T-cell (primary cell): ENCODE data around the gene TDRD7. TPM values are rescaled to one million over a fixed set of nuclear protein-coding genes. Genes with fewer than 3 reads are reported as not detected.

Experiments used
- ATAC-seq, 4 experiments: fragments of 200-7000 bp in 3 of 4; fragments of 150-1000 bp in 1 of 4; cut with Tn5 transposase; replicated peaks in 1 of 4; 1 replicate in 3 of 4; 2 replicates in 1 of 4; pipeline ENCODE4 v1.10.0; 2021; ENCODE audit warnings: moderate library complexity in 3 of 4, mild to moderate bottlenecking in 2 of 4, moderate number of reproducible peaks in 1 of 4
- CTCF ChIA-PET, 2 donors: fragments of 300-600 bp; sonication (Branson Sonifier 250); formaldehyde crosslinking; loops; one replicate each; lab custom pipeline; 2022; ENCODE audit warnings: antibody characterized with exemption in 2 of 2; lab: Charles Lee
- POLR2A ChIA-PET, 2 donors: fragments of 300-600 bp; sonication (Branson Sonifier 250); formaldehyde crosslinking; loops; one replicate each; lab custom pipeline; 2022; ENCODE audit warnings: antibody characterized with exemption in 2 of 2; lab: Charles Lee
- DNase-seq, 35 experiments: peaks; one replicate each; pipeline versions ENCODE4 v3.0.0 to v3.0.0-alpha.2; 2013 to 2023
- H3K27ac ChIP-seq: one replicate; pipeline ENCODE4 v1.5.1; 2013; ENCODE audit warnings: low read length
- H3K27me3 ChIP-seq, 2 experiments: replicated peaks in 1 of 2; 1 replicate in 1 of 2; 2 replicates in 1 of 2; pipeline versions ENCODE4 v1.6.1 to v1.7.0; 2013; ENCODE audit warnings: low read length in 1 of 2, mixed read lengths in 1 of 2; ENCODE audit not compliant: control insufficient read depth in 2 of 2, insufficient read depth in 2 of 2; ENCODE audit errors: extremely low read depth in 1 of 2
- H3K36me3 ChIP-seq, 2 donors: 1 replicate in 1 of 2; 2 replicates in 1 of 2; pipeline versions ENCODE4 v1.6.1 to v1.7.0; 2013; ENCODE audit warnings: low read length in 1 of 2; ENCODE audit not compliant: control insufficient read depth in 2 of 2, insufficient read depth in 1 of 2; ENCODE audit errors: extremely low read depth in 1 of 2
- H3K4me1 ChIP-seq, 2 experiments: 1 replicate in 1 of 2; 2 replicates in 1 of 2; pipeline versions ENCODE4 v1.6.1 to v1.7.0; 2013; ENCODE audit warnings: low read length in 2 of 2, mixed read lengths in 1 of 2; ENCODE audit not compliant: insufficient read depth in 2 of 2, control insufficient read depth in 1 of 2; ENCODE audit errors: extremely low read depth in 1 of 2
- H3K4me3 ChIP-seq, 2 donors: 1 replicate in 1 of 2; 2 replicates in 1 of 2; pipeline versions ENCODE4 v1.5.1 to v1.7.0; 2013; ENCODE audit warnings: mild to moderate bottlenecking in 2 of 2, low read length in 1 of 2, moderate library complexity in 1 of 2; ENCODE audit not compliant: control insufficient read depth in 1 of 2; ENCODE audit errors: extremely low read depth in 1 of 2
- H3K9me3 ChIP-seq: 2 replicates; pipeline ENCODE4 v1.7.0; 2013
- H3K27ac Mint-ChIP-seq, 2 donors: one replicate each; pipeline ENCODE4 v1.8.0; 2020 to 2021; ENCODE audit warnings: mild to moderate bottlenecking in 2 of 2, mixed read lengths in 2 of 2
- H3K27me3 Mint-ChIP-seq, 2 donors: one replicate each; pipeline ENCODE4 v1.8.0; 2021 to 2022; ENCODE audit warnings: mixed read lengths in 2 of 2
- H3K36me3 Mint-ChIP-seq: one replicate; pipeline ENCODE4 v1.8.0; 2021; ENCODE audit warnings: mixed read lengths
- H3K4me1 Mint-ChIP-seq, 3 donors: one replicate each; pipeline ENCODE4 v1.8.0; 2020 to 2022; ENCODE audit warnings: mixed read lengths in 3 of 3, mild to moderate bottlenecking in 1 of 3
- H3K4me3 Mint-ChIP-seq, 3 donors: one replicate each; pipeline ENCODE4 v1.8.0; 2020 to 2022; ENCODE audit warnings: mild to moderate bottlenecking in 3 of 3, mixed read lengths in 3 of 3, moderate library complexity in 3 of 3
- H3K9me3 Mint-ChIP-seq, 3 donors: one replicate each; pipeline ENCODE4 v1.8.0; 2020 to 2022; ENCODE audit warnings: mixed read lengths in 3 of 3
- WGBS: methylation state at CpG from one replicate; pipeline ENCODE4 v1.1.5; 2013; ENCODE audit warnings: missing lambda C conversion rate; ENCODE audit not compliant: insufficient coverage; 5-methylcytosine and 5-hydroxymethylcytosine counted together
- total RNA-seq, 35 experiments: library from RNA in 6 of 35; stranded (reverse) in 6 of 35; fragments of 120-200 nt in 1 of 35; gene quantifications; one replicate each; pipeline versions ENCODE4 v1.2.1 to v1.2.4 and lab custom pipeline; 2013 to 2026

TDRD7 gene
- total RNA-seq, 5 donors from 2014 or later (not counting 1 experiment from before 2014, with no cell fraction given), result 9.2 to 11.9 (median 10.2) TPM

DNA sequence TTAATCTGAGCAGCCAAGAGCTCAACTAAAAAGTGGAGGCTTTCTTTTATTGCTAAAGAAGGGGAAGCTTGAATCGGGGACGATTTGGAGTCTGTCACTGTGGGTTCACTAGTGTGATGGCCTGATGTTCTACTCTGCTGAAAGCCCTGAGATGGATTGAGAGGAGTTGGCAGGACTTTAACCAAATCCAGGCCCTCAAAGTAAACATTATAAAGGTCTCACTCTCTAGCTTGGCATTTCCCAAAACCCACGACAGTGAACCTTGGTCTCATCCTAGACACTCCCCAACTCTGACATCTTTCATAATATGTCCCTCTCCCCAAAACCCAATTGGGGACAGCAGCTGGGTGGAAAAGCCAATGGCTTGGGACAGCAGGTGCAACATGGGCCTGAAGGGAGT, 122.3 kb downstream of the TDRD7 start:
- H3K4me3 Mint-ChIP-seq, result no peak overlapping the region
- ChIA-PET CTCF (no interaction called here), POLR2A (no interaction called here)

DNA sequence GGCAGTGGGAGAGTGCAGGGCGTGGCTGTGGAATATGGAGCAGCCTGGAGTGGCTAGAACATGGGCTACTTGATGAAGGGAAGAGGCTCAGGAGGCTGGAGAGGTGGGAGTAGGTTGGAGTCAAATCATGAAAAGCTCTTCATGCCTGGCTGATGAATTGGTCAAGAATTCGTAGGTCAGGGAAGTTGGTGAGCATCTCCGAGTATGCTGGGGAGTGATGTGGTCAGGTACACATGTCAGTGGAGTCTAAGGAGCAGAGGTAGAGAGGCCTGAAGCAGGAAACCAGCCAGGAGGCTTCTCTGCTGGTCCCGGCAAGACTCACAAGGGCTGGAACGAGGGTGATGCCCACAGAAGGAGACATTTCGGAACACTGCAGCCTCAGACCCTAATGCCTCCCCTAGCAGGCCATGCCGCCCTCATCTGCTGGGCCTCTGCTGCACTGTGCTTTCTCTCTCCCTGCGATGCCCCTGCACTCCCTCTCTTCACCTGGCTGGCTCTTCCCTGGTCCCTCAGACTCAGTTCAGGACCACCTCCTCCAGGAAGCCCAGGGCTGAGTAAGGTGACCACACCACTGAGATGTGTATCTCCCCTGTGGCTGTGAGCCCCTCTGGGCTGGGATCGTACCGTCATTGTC, 123.2 kb downstream of the TDRD7 start:
- Mint-ChIP-seq H3K4me3 (no peak overlapping the region), H3K27ac (no peak overlapping the region), H3K36me3 (no peaks in the 10 kb centered on the region), H3K27me3 (peaks cover 4 to 13% of the 10 kb centered on the region in 2 donors), H3K4me1 (no peaks in the 10 kb centered on the region), H3K9me3 (no peaks in the 10 kb centered on the region)
- Histone ChIP-seq H3K36me3 (no peaks in the 10 kb centered on the region), H3K4me1 (no peaks in the 10 kb centered on the region), H3K4me3 (no peak overlapping the region), H3K27me3 (peaks cover 2 to 5% of the 10 kb centered on the region in 2 experiments), H3K9me3 (no peaks in the 10 kb centered on the region), H3K27ac (no peak overlapping the region)
- ChIA-PET CTCF (no interaction called here), POLR2A (no interaction called here)
- no peak for ATAC-seq
- 78% methylated on average over 8 of the region's 10 CpGs for WGBS
- DNase-seq, result no peak

More for the DNA sequence above, 122.3 kb downstream of the TDRD7 start:
- Histone ChIP-seq H3K36me3 (no peaks in the 10 kb centered on the region), H3K4me1 (no peaks in the 10 kb centered on the region), H3K27ac (no peak overlapping the region), H3K4me3 (no peak overlapping the region), H3K9me3 (no peaks in the 10 kb centered on the region), H3K27me3 (peaks cover 0 to 3% of the 10 kb centered on the region in 2 experiments)
- DNase-seq (no peak), ATAC-seq (no peak)
- Mint-ChIP-seq H3K9me3 (no peaks in the 10 kb centered on the region), H3K4me1 (no peaks in the 10 kb centered on the region), H3K27ac (no peak overlapping the region), H3K27me3 (peaks cover 4 to 13% of the 10 kb centered on the region in 2 donors), H3K36me3 (no peaks in the 10 kb centered on the region)
- 92% methylated on average over 2 of the region's 3 CpGs for WGBS

DNA sequence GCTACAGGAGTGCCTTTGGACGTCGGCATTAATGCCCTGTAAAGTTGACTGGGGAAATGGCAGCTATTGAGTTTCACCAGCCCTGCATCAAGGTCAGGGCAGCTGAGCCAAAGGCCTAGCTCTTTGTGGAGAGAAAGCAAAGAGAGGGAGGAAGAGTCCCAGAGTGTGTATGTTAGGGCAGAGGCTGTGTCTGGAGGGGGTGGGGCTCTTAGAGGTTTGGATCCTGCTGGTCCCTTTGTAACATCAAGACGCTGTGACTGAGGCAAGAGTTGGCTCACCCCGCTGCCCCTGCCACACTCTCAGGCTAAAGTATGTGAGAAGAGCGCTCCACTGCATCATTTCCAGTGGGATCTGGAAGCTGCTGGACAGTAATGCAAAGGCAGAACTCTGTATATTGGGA, 123.9 kb downstream of the TDRD7 start:
- no peaks in the 10 kb centered on the region for H3K9me3 Mint-ChIP-seq
- no peaks in the 10 kb centered on the region for H3K4me1 ChIP-seq
- POLR2A ChIA-PET, result no interaction called here

DNA sequence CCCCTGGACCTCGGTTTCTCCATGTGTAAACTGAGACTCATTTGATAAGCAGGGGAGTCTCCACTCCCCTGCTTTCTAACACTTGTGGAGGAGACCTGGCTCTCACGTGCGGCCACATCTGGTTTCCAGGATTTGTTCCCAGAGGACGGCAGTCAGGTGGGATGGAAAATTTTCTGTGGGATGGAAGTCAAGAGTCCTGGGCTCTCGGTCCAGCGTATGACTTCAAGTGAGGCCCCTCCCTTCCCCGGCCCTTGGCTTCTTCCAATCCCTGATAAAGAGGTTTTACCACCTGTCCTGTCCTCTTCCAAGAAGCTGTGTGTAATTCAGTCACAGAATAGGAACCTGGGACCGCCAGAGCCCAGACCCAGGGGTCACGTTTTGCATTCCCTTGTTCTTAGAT, 124.6 kb downstream of the TDRD7 start:
- H3K36me3 Mint-ChIP-seq, result no peaks in the 10 kb centered on the region
- Histone ChIP-seq H3K4me1 (no peaks in the 10 kb centered on the region), H3K27ac (no peak overlapping the region), H3K9me3 (no peaks in the 10 kb centered on the region), H3K27me3 (peaks cover 2 to 5% of the 10 kb centered on the region in 2 experiments), H3K36me3 (no peaks in the 10 kb centered on the region), H3K4me3 (no peak overlapping the region)
- CTCF ChIA-PET, result interaction anchor here in 1 of 2 donors (0.7 kb wide), 1 partner anchor 366 kb away, joined by 3 read pairs; no protein-coding TSS in a partner anchor
- DNase-seq (no peak), ATAC-seq (no peak)
- H3K4me1 Mint-ChIP-seq, result no peaks in the 10 kb centered on the region
- POLR2A ChIA-PET, result no interaction called here
- H3K9me3 Mint-ChIP-seq, result no peaks in the 10 kb centered on the region
- no peak overlapping the region for H3K4me3 Mint-ChIP-seq
- H3K27ac Mint-ChIP-seq, result no peak overlapping the region
- peaks cover 4 to 13% of the 10 kb centered on the region in 2 donors for H3K27me3 Mint-ChIP-seq
- WGBS, result 70% methylated on average over 2 of the region's 9 CpGs

More for the DNA sequence above, 123.9 kb downstream of the TDRD7 start:
- peaks cover 2 to 5% of the 10 kb centered on the region in 2 experiments for H3K27me3 ChIP-seq
- H3K9me3 ChIP-seq, result no peaks in the 10 kb centered on the region
- H3K4me3 ChIP-seq, result no peak overlapping the region
- Mint-ChIP-seq H3K36me3 (no peaks in the 10 kb centered on the region), H3K27me3 (peaks cover 4 to 13% of the 10 kb centered on the region in 2 donors), H3K4me3 (no peak overlapping the region), H3K27ac (no peak overlapping the region), H3K4me1 (no peaks in the 10 kb centered on the region)
- ATAC-seq (no peak), DNase-seq (no peak)
- no peaks in the 10 kb centered on the region for H3K36me3 ChIP-seq
- CTCF ChIA-PET, result no interaction called here
- 90% methylated on average over 4 of the region's 5 CpGs for WGBS
- no peak overlapping the region for H3K27ac ChIP-seq

DNA sequence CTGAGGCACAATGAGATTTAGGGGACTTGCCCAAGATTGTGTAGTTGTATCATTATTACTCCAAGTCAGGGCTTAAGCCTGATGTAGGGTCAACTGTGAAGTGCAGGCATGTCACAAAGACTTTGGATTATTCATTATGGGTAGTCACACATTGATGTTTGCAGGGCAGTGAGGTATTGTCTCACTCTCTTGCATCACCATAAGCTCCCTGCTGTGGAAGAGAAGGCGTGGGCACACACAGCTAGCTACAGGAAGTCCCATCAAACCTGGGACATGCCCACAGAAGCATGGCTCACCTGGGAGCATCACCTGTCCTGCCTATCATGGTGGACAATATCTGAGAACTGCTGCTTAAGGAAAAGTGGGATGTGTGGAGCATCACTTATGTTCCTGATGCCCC, 131.7 kb downstream of the TDRD7 start:
- Mint-ChIP-seq H3K4me3 (no peak overlapping the region), H3K9me3 (no peaks in the 10 kb centered on the region), H3K36me3 (no peaks in the 10 kb centered on the region), H3K27ac (no peak overlapping the region), H3K27me3 (peaks cover 4 to 10% of the 10 kb centered on the region in 2 donors), H3K4me1 (no peaks in the 10 kb centered on the region)
- Histone ChIP-seq H3K36me3 (no peaks in the 10 kb centered on the region), H3K27me3 (peaks cover 2 to 4% of the 10 kb centered on the region in 2 experiments), H3K9me3 (no peaks in the 10 kb centered on the region), H3K4me1 (no peaks in the 10 kb centered on the region), H3K27ac (no peak overlapping the region), H3K4me3 (no peak overlapping the region)
- 80% methylated on average over 1 of the region's 1 CpG for WGBS
- CTCF ChIA-PET, result no interaction called here
- ATAC-seq (no peak), DNase-seq (no peak)
- POLR2A ChIA-PET, result no interaction called here

DNA sequence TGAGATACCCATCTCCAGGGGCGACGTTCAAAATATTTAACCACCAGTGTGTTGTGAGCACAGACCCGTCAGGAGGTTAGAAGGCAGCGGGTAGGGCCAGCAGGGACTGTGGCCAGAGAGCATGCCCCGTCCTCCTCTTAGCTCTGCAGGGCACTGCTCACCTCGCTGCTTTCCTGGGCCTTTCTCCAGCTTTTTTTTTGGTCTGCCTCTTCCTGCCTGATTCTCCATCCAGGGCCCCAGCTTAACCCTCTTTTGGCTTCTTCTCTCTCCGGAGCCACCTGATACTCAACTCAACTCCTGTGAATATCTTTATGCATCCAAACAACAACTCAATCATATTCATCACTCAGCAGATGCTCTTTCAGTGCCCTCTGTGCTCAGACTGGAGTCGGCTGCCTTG, 133.6 kb downstream of the TDRD7 start:
- H3K9me3 Mint-ChIP-seq, result no peaks in the 10 kb centered on the region
- H3K4me1 Mint-ChIP-seq, result no peaks in the 10 kb centered on the region
- Histone ChIP-seq H3K36me3 (no peaks in the 10 kb centered on the region), H3K27me3 (peaks cover 0 to 3% of the 10 kb centered on the region in 2 experiments), H3K9me3 (no peaks in the 10 kb centered on the region), H3K4me1 (no peaks in the 10 kb centered on the region), H3K27ac (no peak overlapping the region), H3K4me3 (no peak overlapping the region)
- no peak for ATAC-seq
- 80% methylated on average over 7 of the region's 8 CpGs for WGBS
- no peaks in the 10 kb centered on the region for H3K36me3 Mint-ChIP-seq
- H3K27ac Mint-ChIP-seq, result no peak overlapping the region
- CTCF ChIA-PET, result interaction anchor here in 1 of 2 donors (0.6 kb wide), 1 partner anchor 33 kb away, joined by 3 read pairs; no protein-coding TSS in a partner anchor
- peaks cover 8 to 18% of the 10 kb centered on the region in 2 donors for H3K27me3 Mint-ChIP-seq
- no peak for DNase-seq
- POLR2A ChIA-PET, result no interaction called here
- no peak overlapping the region for H3K4me3 Mint-ChIP-seq
